T-helper 2 cell treated with Interferon-gamma antibody and Interleukin-4, amounts not matched to agents 100 ng/mL and 5 ng/mL, for 36 hours (primary cell): ENCODE measurements around the gene GAGE12C. TPM values are rescaled to one million over a fixed set of nuclear protein-coding genes. Genes with fewer than 3 reads are reported as not detected.
"Not testable (repeated sequence)": the region's sequence is repeated elsewhere in the genome, so short reads cannot be mapped to it uniquely, and the experiment has no call there.

Experiments used
- intact Hi-C: fragments of 100-400 bp; cut with micrococcal nuclease; formaldehyde crosslinking; loops from one replicate; pipeline ENCODE4 v1.15.1; 2023
- total RNA-seq: library from RNA; stranded (reverse); gene quantifications from 2 replicates; pipeline ENCODE4 v1.2.3, GENCODE V29; 2022

The GAGE12C gene
- total RNA-seq, result not detected in 2 replicates

GRCh38 chrX:49531877-49532276 lies at the start of gene GAGE12C:
Gene GAGE12C (plus strand): TSS chrX:49532177. CDS start chrX:49533332, 1,155 bp downstream.
- intact Hi-C loops, result not testable (repeated sequence)

GRCh38 chrX:49541433-49541832 lies 9.5 kb downstream of the GAGE12C start, which contains the start of gene GAGE12D:
Gene GAGE12D (plus strand): TSS chrX:49541733. CDS start chrX:49542888, 1,155 bp downstream.
- intact Hi-C loops, result not testable (repeated sequence)

- intact Hi-C loops, result not testable (repeated sequence)
These were observed 19.0 kb downstream of the GAGE12C start, which contains the start of gene GAGE12E for GRCh38 chrX:49550989-49551388. Gene GAGE12E (plus strand): TSS chrX:49551289. CDS start chrX:49552444, 1,155 bp downstream.

- intact Hi-C loops, result not testable (repeated sequence)
These were observed 28.6 kb downstream of the GAGE12C start, which contains the start of gene GAGE12F for GRCh38 chrX:49560542-49560941. Gene GAGE12F (plus strand): TSS chrX:49560842. CDS start chrX:49561997, 1,155 bp downstream.

- intact Hi-C loops, result not testable (repeated sequence)
These were observed 36.8 kb downstream of the GAGE12C start for GRCh38 chrX:49568728-49569127.

GRCh38 chrX:49569152-49569551 lies 37.2 kb downstream of the GAGE12C start:
- intact Hi-C loops, result not testable (repeated sequence)

- intact Hi-C loops, result not testable (repeated sequence)
These were observed 38.1 kb downstream of the GAGE12C start, which contains the start of gene GAGE12G for GRCh38 chrX:49570100-49570499. Gene GAGE12G (plus strand): TSS chrX:49570400. CDS start chrX:49571555, 1,155 bp downstream.

GRCh38 chrX:49579649-49580048 lies 47.7 kb downstream of the GAGE12C start, which contains the start of gene GAGE12H:
Gene GAGE12H (plus strand): TSS chrX:49579949. CDS start chrX:49581104, 1,155 bp downstream.
- intact Hi-C loops, result not testable (repeated sequence)

Other genes with a start within 250 kb of the GAGE12C start
- gene GAGE10, start 228.5 kb upstream of the GAGE12C start, total RNA-seq, result not detected in 2 replicates
- not detected in 2 replicates for gene GAGE12J, start 210.1 kb upstream of the GAGE12C start, total RNA-seq
- gene GAGE13, start 200.6 kb upstream of the GAGE12C start, total RNA-seq, result not detected in 2 replicates
- gene GAGE12D, start 9.6 kb downstream of the GAGE12C start, total RNA-seq, result not detected in 2 replicates
- not detected in 2 replicates for gene GAGE12E, start 19.1 kb downstream of the GAGE12C start, total RNA-seq
- gene GAGE12F, start 28.7 kb downstream of the GAGE12C start, total RNA-seq, result not detected in 2 replicates
- not detected in 2 replicates for gene GAGE12G, start 38.2 kb downstream of the GAGE12C start, total RNA-seq
- gene GAGE12H, start 47.8 kb downstream of the GAGE12C start, total RNA-seq, result not detected in 2 replicates
- not detected in 2 replicates for gene GAGE2A, start 57.3 kb downstream of the GAGE12C start, total RNA-seq
- gene GAGE1, start 66.8 kb downstream of the GAGE12C start, total RNA-seq, result not detected in 2 replicates
- not detected in 2 replicates for gene PAGE1, start 163.8 kb downstream of the GAGE12C start, total RNA-seq